ENCODE measurements around the gene DACH2. TPM values are rescaled to one million over a fixed set of nuclear protein-coding genes. Genes with fewer than 3 reads are reported as not detected.
"Not testable (repeated sequence)": the region's sequence is repeated elsewhere in the genome, so short reads cannot be mapped to it uniquely, and the experiment has no call there.

The DACH2 gene
- total RNA-seq, 4 donors from 2014 or later: not detected

GRCh38 chrX:86178906-86179305 is 30.7 kb downstream of the DACH2 start:
- ATAC-seq (ENCODE audit: low FRiP score) (no peak), DNase-seq (ENCODE audit: low spot score) (no peak)
- TF ChIP-seq, protein P1, sequence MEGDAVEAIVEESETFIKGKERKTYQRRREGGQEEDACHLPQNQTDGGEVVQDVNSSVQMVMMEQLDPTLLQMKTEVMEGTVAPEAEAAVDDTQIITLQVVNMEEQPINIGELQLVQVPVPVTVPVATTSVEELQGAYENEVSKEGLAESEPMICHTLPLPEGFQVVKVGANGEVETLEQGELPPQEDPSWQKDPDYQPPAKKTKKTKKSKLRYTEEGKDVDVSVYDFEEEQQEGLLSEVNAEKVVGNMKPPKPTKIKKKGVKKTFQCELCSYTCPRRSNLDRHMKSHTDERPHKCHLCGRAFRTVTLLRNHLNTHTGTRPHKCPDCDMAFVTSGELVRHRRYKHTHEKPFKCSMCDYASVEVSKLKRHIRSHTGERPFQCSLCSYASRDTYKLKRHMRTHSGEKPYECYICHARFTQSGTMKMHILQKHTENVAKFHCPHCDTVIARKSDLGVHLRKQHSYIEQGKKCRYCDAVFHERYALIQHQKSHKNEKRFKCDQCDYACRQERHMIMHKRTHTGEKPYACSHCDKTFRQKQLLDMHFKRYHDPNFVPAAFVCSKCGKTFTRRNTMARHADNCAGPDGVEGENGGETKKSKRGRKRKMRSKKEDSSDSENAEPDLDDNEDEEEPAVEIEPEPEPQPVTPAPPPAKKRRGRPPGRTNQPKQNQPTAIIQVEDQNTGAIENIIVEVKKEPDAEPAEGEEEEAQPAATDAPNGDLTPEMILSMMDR (IDR thresholded peaks at IDR 0.05): no peak

GRCh38 chrX:86181325-86181724 is 33.1 kb downstream of the DACH2 start:
- DNase-seq (ENCODE audit: low spot score); ATAC-seq (ENCODE audit: low FRiP score): not testable (repeated sequence)

GRCh38 chrX:86192827-86193226 is 44.6 kb downstream of the DACH2 start:
- ATAC-seq (ENCODE audit: low FRiP score) (no peak), DNase-seq (ENCODE audit: low spot score) (no peak)
- TF ChIP-seq, protein P1 (IDR thresholded peaks at IDR 0.05): no peak

DNA sequence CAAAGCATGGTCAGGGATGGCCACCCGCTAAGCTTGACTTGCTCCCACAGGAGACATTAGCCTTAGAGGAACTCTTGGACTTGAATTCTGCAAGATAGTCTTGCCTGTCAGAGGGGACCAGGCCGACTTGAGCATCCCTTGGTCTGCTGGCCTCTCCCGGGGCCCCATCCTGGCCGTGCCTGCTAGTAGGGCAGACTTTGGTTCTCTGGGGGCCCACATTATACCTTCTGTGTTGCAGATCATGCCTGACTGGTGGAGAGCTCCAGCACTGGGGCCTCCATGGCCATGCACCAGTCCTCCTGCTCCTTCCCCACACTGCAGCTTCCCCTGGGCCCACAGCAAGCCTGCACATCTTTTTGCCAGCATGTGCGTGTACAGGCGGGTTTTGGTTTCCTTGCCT is 46.5 kb downstream of the DACH2 start:
- TF ChIP-seq, protein P1 (IDR thresholded peaks at IDR 0.05): no peak
- no peak for DNase-seq (ENCODE audit: low spot score)
- no peak for ATAC-seq (ENCODE audit: low FRiP score)

- no peak for ATAC-seq (ENCODE audit: low FRiP score)
- DNase-seq (ENCODE audit: low spot score): no peak
- TF ChIP-seq, protein P1 (IDR thresholded peaks at IDR 0.05): no peak
Measured at GRCh38 chrX:86195343-86195742, 47.1 kb downstream of the DACH2 start.

- DNase-seq (ENCODE audit: low spot score): no peak
- TF ChIP-seq, protein P1 (IDR thresholded peaks at IDR 0.05): no peak
- ATAC-seq (ENCODE audit: low FRiP score): no peak
Measured at GRCh38 chrX:86197815-86198214, 49.6 kb downstream of the DACH2 start.

- TF ChIP-seq, protein P1 (IDR thresholded peaks at IDR 0.05): no peak
- ATAC-seq (ENCODE audit: low FRiP score) (no peak), DNase-seq (ENCODE audit: low spot score) (no peak)
Measured at GRCh38 chrX:86210772-86211171, 62.5 kb downstream of the DACH2 start.

- no peak for DNase-seq (ENCODE audit: low spot score)
Measured at GRCh38 chrX:86215260-86215659, 67.0 kb downstream of the DACH2 start.

More at GRCh38 chrX:86215260-86215659, 67.0 kb downstream of the DACH2 start:
- no peak for ATAC-seq (ENCODE audit: low FRiP score)
- TF ChIP-seq, protein P1 (IDR thresholded peaks at IDR 0.05): no peak

All from omental fat pad (tissue), 4 donors.